Neuronal stem cell (in vitro differentiated cells): ENCODE measurements around the gene CDH13.
A peak's percentile ranks its signal among the peaks of the same experiment; 100 is the strongest.

Experiments used
- DNase-seq: peaks from one replicate; pipeline ENCODE4 v3.0.0-alpha.2; 2013; ENCODE audit warnings: low spot score
- H2AFZ ChIP-seq: one replicate; pipeline ENCODE4 v1.6.1; 2013; ENCODE audit warnings: mild to moderate bottlenecking, low read length, inconsistent platforms
- H2AK5ac ChIP-seq: 2 replicates; pipeline ENCODE4 v1.6.1; 2013; ENCODE audit warnings: low read depth, mild to moderate bottlenecking, inconsistent platforms, low read length, moderate library complexity, mixed read lengths
- H2BK120ac ChIP-seq: 2 replicates; pipeline ENCODE4 v1.6.1; 2013; ENCODE audit warnings: low read depth, mild to moderate bottlenecking, inconsistent platforms, low read length, moderate library complexity, mixed read lengths
- H2BK12ac ChIP-seq: one replicate; pipeline ENCODE4 v1.6.1; 2013; ENCODE audit warnings: low read length, inconsistent platforms
- H2BK15ac ChIP-seq: 2 replicates; pipeline ENCODE4 v1.6.1; 2013; ENCODE audit warnings: mild to moderate bottlenecking, low read length, inconsistent platforms, mixed read lengths
- H2BK5ac ChIP-seq: one replicate; pipeline ENCODE4 v1.6.1; 2013; ENCODE audit warnings: inconsistent platforms, mild to moderate bottlenecking, low read length, moderate library complexity
- H3K14ac ChIP-seq: one replicate; pipeline ENCODE4 v1.6.1; 2013; ENCODE audit warnings: low read length, inconsistent platforms
- H3K18ac ChIP-seq: 2 replicates; pipeline ENCODE4 v1.6.1; 2013; ENCODE audit warnings: low read length, inconsistent platforms
- H3K23ac ChIP-seq: 2 replicates; pipeline ENCODE4 v1.6.1; 2013; ENCODE audit warnings: low read depth, mild to moderate bottlenecking, mixed read lengths, low read length, inconsistent platforms; ENCODE audit not compliant: poor library complexity
- H3K27ac ChIP-seq: replicated peaks from 3 replicates; pipeline ENCODE4 v1.5.1; 2013; ENCODE audit warnings: low read length, inconsistent platforms
- H3K27me3 ChIP-seq, 3 experiments: 2 replicates each; pipeline ENCODE4 v1.6.1; 2013; ENCODE audit warnings: low read length in 3 of 3, mild to moderate bottlenecking in 2 of 3, inconsistent platforms in 1 of 3, low read depth in 1 of 3, mixed read lengths in 1 of 3, moderate library complexity in 1 of 3; ENCODE audit not compliant: control insufficient read depth in 3 of 3, insufficient read depth in 3 of 3
- H3K36me3 ChIP-seq, 2 donors: replicated peaks in 1 of 2; 2 replicates each; pipeline ENCODE4 v1.6.1; 2013; ENCODE audit warnings: low read length in 2 of 2; ENCODE audit not compliant: control insufficient read depth in 2 of 2, insufficient read depth in 2 of 2
- H3K4ac ChIP-seq: 2 replicates; pipeline ENCODE4 v1.6.1; 2013; ENCODE audit warnings: inconsistent platforms, mild to moderate bottlenecking, low read length, moderate library complexity
- H3K4me1 ChIP-seq, 2 donors: 1 replicate in 1 of 2; 2 replicates in 1 of 2; pipeline ENCODE4 v1.6.1; 2013; ENCODE audit warnings: low read length in 2 of 2, low read depth in 1 of 2; ENCODE audit not compliant: control insufficient read depth in 2 of 2, insufficient read depth in 1 of 2
- H3K4me2 ChIP-seq: one replicate; pipeline ENCODE4 v1.6.1; 2013; ENCODE audit warnings: mild to moderate bottlenecking, low read length, inconsistent platforms; ENCODE audit not compliant: insufficient read depth, poor library complexity, severe bottlenecking
- H3K4me3 ChIP-seq, 2 donors: 2 replicates each; pipeline ENCODE4 v1.5.1; 2013; ENCODE audit warnings: low read length in 2 of 2, mild to moderate bottlenecking in 2 of 2, inconsistent platforms in 1 of 2, moderate library complexity in 1 of 2
- H3K79me1 ChIP-seq: one replicate; pipeline ENCODE4 v1.6.1; 2013; ENCODE audit warnings: low read depth, mild to moderate bottlenecking, inconsistent platforms, low read length, moderate library complexity
- H3K9ac ChIP-seq: one replicate; pipeline ENCODE4 v1.6.1; 2013; ENCODE audit warnings: mild to moderate bottlenecking, low read depth, low read length, inconsistent platforms; ENCODE audit not compliant: poor library complexity
- H3K9me3 ChIP-seq, 2 donors: replicated peaks in 1 of 2; 2 replicates each; pipeline versions ENCODE3 to v1.6.1; 2013; ENCODE audit warnings: low read length in 2 of 2, mild to moderate bottlenecking in 2 of 2, inconsistent platforms in 1 of 2, low read depth in 1 of 2, mixed read lengths in 1 of 2, moderate library complexity in 1 of 2; ENCODE audit not compliant: control insufficient read depth in 2 of 2, insufficient read depth in 1 of 2
- H4K8ac ChIP-seq: one replicate; pipeline ENCODE4 v1.6.1; 2013; ENCODE audit warnings: low read depth, mild to moderate bottlenecking, inconsistent platforms, low read length, moderate library complexity
- H4K91ac ChIP-seq: one replicate; pipeline ENCODE4 v1.6.1; 2013; ENCODE audit warnings: low read length, low read depth, mild to moderate bottlenecking, inconsistent platforms; ENCODE audit not compliant: poor library complexity
- WGBS, 2 donors: extraction: QIAGEN DNeasy Blood & Tissue Kit; methylation state at CpG; one replicate each; pipeline ENCODE4 v1.1.7; 2013; ENCODE audit warnings: missing lambda C conversion rate in 2 of 2, mixed read lengths in 1 of 2; ENCODE audit not compliant: insufficient read length in 2 of 2, insufficient replicate concordance in 1 of 2; ENCODE audit errors: extremely low coverage in 2 of 2; 5-methylcytosine and 5-hydroxymethylcytosine counted together

Gene CDH13

GRCh38 chr16:83356266-83356665, 729.5 kb downstream of the CDH13 start:
- Histone ChIP-seq H3K27ac (no peak overlapping the region), H3K9me3 (no peaks in the 10 kb centered on the region), H3K4ac (no peak overlapping the region), H3K79me1 (no peaks in the 10 kb centered on the region), H2AK5ac (no peak overlapping the region), H3K4me1 (no peaks in the 10 kb centered on the region), H4K91ac (no peak overlapping the region), H3K27me3 (no peaks in the 10 kb centered on the region), H3K18ac (no peak overlapping the region), H2BK120ac (no peak overlapping the region), H4K8ac (no peak overlapping the region), H3K4me2 (no peak overlapping the region), H2BK12ac (no peak overlapping the region), H3K23ac (no peak overlapping the region), H2BK15ac (no peak overlapping the region), H3K14ac (no peak overlapping the region), H2BK5ac (no peak overlapping the region), H2AFZ (no peak overlapping the region), H3K36me3 (no peaks in the 10 kb centered on the region), H3K9ac (no peak overlapping the region), H3K4me3 (no peak overlapping the region)
- WGBS, 2 donors = no CpG with 5 or more reads among the region's 4 CpGs
- peak; percentile 39 for DNase-seq

DNA sequence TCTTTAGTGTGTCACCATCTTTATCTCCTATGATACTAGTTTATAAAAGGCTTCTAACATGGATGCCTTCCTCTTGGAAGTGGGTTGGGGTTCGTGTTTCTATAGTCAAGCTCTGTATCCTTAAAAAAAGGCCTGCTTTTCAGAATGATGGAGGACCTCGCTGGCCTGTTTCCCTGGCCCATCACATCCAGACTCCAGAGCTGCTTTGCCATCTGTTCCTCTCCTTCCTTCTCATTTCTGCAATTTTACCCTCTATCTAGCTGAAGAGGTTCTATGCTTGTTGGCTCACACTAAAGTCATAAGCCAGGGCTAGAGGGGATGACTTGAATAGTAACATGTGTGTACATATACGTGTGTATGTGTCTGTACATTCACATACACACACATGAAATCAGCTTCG, 730.2 kb downstream of the CDH13 start:
- no peak overlapping the region for H3K27ac ChIP-seq
- no peaks in the 10 kb centered on the region for H3K79me1 ChIP-seq
- H3K9me3 ChIP-seq = no peaks in the 10 kb centered on the region
- no peak overlapping the region for H2BK12ac ChIP-seq
- H2AK5ac ChIP-seq = no peak overlapping the region
- DNase-seq = no peak
- no peak overlapping the region for H3K4ac ChIP-seq
- no peaks in the 10 kb centered on the region for H3K36me3 ChIP-seq
- no peak overlapping the region for H2BK120ac ChIP-seq
- no CpG with 5 or more reads among the region's 4 CpGs for WGBS, 2 donors
- H3K9ac ChIP-seq = no peak overlapping the region
- H4K91ac ChIP-seq = no peak overlapping the region
- no peak overlapping the region for H3K4me3 ChIP-seq
- H4K8ac ChIP-seq = no peak overlapping the region
- H3K4me1 ChIP-seq = no peaks in the 10 kb centered on the region
- H3K18ac ChIP-seq = no peak overlapping the region
- no peak overlapping the region for H3K4me2 ChIP-seq
- H2AFZ ChIP-seq = no peak overlapping the region
- no peak overlapping the region for H2BK15ac ChIP-seq
- no peak overlapping the region for H2BK5ac ChIP-seq
- H3K23ac ChIP-seq = no peak overlapping the region
- H3K27me3 ChIP-seq = no peaks in the 10 kb centered on the region
- no peak overlapping the region for H3K14ac ChIP-seq

GRCh38 chr16:83363521-83363920, 736.8 kb downstream of the CDH13 start:
- Histone ChIP-seq H3K36me3 (no peaks in the 10 kb centered on the region), H3K4me2 (no peak overlapping the region), H3K18ac (no peak overlapping the region), H3K14ac (no peak overlapping the region), H3K27ac (no peak overlapping the region), H3K9ac (no peak overlapping the region), H3K23ac (no peak overlapping the region), H3K9me3 (no peaks in the 10 kb centered on the region), H4K8ac (no peak overlapping the region), H2BK120ac (no peak overlapping the region), H3K4me1 (no peaks in the 10 kb centered on the region), H2BK12ac (no peak overlapping the region), H3K27me3 (no peaks in the 10 kb centered on the region), H2BK5ac (no peak overlapping the region), H2BK15ac (no peak overlapping the region), H3K79me1 (no peaks in the 10 kb centered on the region), H3K4ac (no peak overlapping the region), H2AK5ac (no peak overlapping the region), H3K4me3 (no peak overlapping the region), H4K91ac (no peak overlapping the region), H2AFZ (no peak overlapping the region)
- WGBS, 2 donors = no CpG with 5 or more reads among the region's 4 CpGs
- DNase-seq = no peak

DNA sequence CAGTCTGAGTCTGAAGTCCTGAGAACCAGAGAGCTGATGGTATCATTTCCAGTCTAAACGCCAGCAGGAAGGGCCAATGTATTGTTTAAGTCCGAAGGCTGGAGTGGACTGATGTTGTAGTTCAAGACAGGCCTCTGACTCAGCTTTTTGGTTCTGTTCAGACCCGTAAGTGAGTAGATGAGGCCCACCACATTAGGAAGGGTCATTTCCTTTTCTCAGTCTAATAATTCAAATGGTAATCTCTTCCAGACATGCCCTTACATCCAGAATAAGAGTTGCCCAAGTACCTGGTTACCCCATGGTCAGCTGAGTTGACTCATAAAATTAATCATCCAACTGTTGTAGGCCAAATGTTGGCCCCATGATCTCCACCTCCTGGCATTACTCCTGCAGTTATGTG, 738.4 kb downstream of the CDH13 start:
- no peak overlapping the region for H4K91ac ChIP-seq
- H3K36me3 ChIP-seq = no peaks in the 10 kb centered on the region
- no peak overlapping the region for H3K4me3 ChIP-seq
- no peak overlapping the region for H2BK5ac ChIP-seq
- H3K18ac ChIP-seq = no peak overlapping the region
- no peaks in the 10 kb centered on the region for H3K4me1 ChIP-seq
- H3K27ac ChIP-seq = no peak overlapping the region
- H3K23ac ChIP-seq = no peak overlapping the region
- no peak overlapping the region for H2BK120ac ChIP-seq
- H3K9me3 ChIP-seq = no peaks in the 10 kb centered on the region
- no peak overlapping the region for H3K4me2 ChIP-seq
- H2BK15ac ChIP-seq = no peak overlapping the region
- DNase-seq = no peak
- no peak overlapping the region for H2AK5ac ChIP-seq
- no CpG with 5 or more reads among the region's 3 CpGs for WGBS, 2 donors
- no peak overlapping the region for H3K4ac ChIP-seq
- H3K79me1 ChIP-seq = no peaks in the 10 kb centered on the region
- H4K8ac ChIP-seq = no peak overlapping the region
- no peak overlapping the region for H2AFZ ChIP-seq
- H3K9ac ChIP-seq = no peak overlapping the region
- no peak overlapping the region for H2BK12ac ChIP-seq
- H3K14ac ChIP-seq = no peak overlapping the region
- H3K27me3 ChIP-seq = no peaks in the 10 kb centered on the region
